ENCODE data around the gene PIP5K1C. TPM values are rescaled to one million over a fixed set of nuclear protein-coding genes. Genes with fewer than 3 reads are reported as not detected.
"Not testable (repeated sequence)": the region's sequence is repeated elsewhere in the genome, so short reads cannot be mapped to it uniquely, and the experiment has no call there.

Gene PIP5K1C
- total RNA-seq, 1 experiment from 2014 or later = 5.3 TPM

GRCh38 chr19:3653081-3653795, 47.0 kb downstream of the PIP5K1C start:
- in situ Hi-C loops (cut with HindIII; ENCODE audit: low sequenced_read_pairs) = no loop called here
- no peak for DNase-seq (ENCODE audit: low spot score)

- in situ Hi-C loops (cut with HindIII; ENCODE audit: low sequenced_read_pairs) = no loop called here
- DNase-seq (ENCODE audit: low spot score) = no peak
Observed at GRCh38 chr19:3652422-3652821, 47.8 kb downstream of the PIP5K1C start.

GRCh38 chr19:3651684-3652083, 48.6 kb downstream of the PIP5K1C start:
- in situ Hi-C loops (cut with HindIII; ENCODE audit: low sequenced_read_pairs) = no loop called here
- no peak for DNase-seq (ENCODE audit: low spot score)

- in situ Hi-C loops (cut with HindIII; ENCODE audit: low sequenced_read_pairs) = no loop called here
- DNase-seq (ENCODE audit: low spot score) = no peak
Observed at GRCh38 chr19:3649888-3650287, 50.4 kb downstream of the PIP5K1C start.

GRCh38 chr19:3648037-3648905, 52.0 kb downstream of the PIP5K1C start:
- no peak for DNase-seq (ENCODE audit: low spot score)
- in situ Hi-C loops (cut with HindIII; ENCODE audit: low sequenced_read_pairs) = no loop called here

GRCh38 chr19:3647102-3647501, 53.2 kb downstream of the PIP5K1C start:
- in situ Hi-C loops (cut with HindIII; ENCODE audit: low sequenced_read_pairs); DNase-seq (ENCODE audit: low spot score): not testable (repeated sequence)

- peak; percentile 32 for DNase-seq (ENCODE audit: low spot score)
- in situ Hi-C loops (cut with HindIII; ENCODE audit: low sequenced_read_pairs) = no loop called here
Observed at GRCh38 chr19:3646336-3647092, 53.8 kb downstream of the PIP5K1C start.

GRCh38 chr19:3645726-3646125, 54.5 kb downstream of the PIP5K1C start:
- in situ Hi-C loops (cut with HindIII; ENCODE audit: low sequenced_read_pairs) = no loop called here
- no peak for DNase-seq (ENCODE audit: low spot score)

- no peak for DNase-seq (ENCODE audit: low spot score)
- in situ Hi-C loops (cut with HindIII; ENCODE audit: low sequenced_read_pairs) = no loop called here
Observed at GRCh38 chr19:3645067-3645396, 55.2 kb downstream of the PIP5K1C start.

GRCh38 chr19:3644351-3645066, 55.8 kb downstream of the PIP5K1C start:
- in situ Hi-C loops (cut with HindIII; ENCODE audit: low sequenced_read_pairs) = no loop called here
- DNase-seq (ENCODE audit: low spot score) = peak; percentile 85

GRCh38 chr19:3643674-3644313, 56.5 kb downstream of the PIP5K1C start:
- in situ Hi-C loops (cut with HindIII; ENCODE audit: low sequenced_read_pairs) = no loop called here
- DNase-seq (ENCODE audit: low spot score) = no peak

GRCh38 chr19:3642987-3643673, 57.1 kb downstream of the PIP5K1C start:
- DNase-seq (ENCODE audit: low spot score) = no peak
- in situ Hi-C loops (cut with HindIII; ENCODE audit: low sequenced_read_pairs) = no loop called here

- no peak for DNase-seq (ENCODE audit: low spot score)
- in situ Hi-C loops (cut with HindIII; ENCODE audit: low sequenced_read_pairs) = no loop called here
Observed at GRCh38 chr19:3642296-3642695, 58.0 kb downstream of the PIP5K1C start.

- in situ Hi-C loops (cut with HindIII; ENCODE audit: low sequenced_read_pairs) = no loop called here
- no peak for DNase-seq (ENCODE audit: low spot score)
Observed at GRCh38 chr19:3641515-3642269, 58.6 kb downstream of the PIP5K1C start.

GRCh38 chr19:3639479-3639878, 60.8 kb downstream of the PIP5K1C start:
- in situ Hi-C loops (cut with HindIII; ENCODE audit: low sequenced_read_pairs) = no loop called here

GRCh38 chr19:3638208-3639193, 61.8 kb downstream of the PIP5K1C start:
- in situ Hi-C loops (cut with HindIII; ENCODE audit: low sequenced_read_pairs) = no loop called here

More at GRCh38 chr19:3639479-3639878, 60.8 kb downstream of the PIP5K1C start:
- DNase-seq (ENCODE audit: low spot score) = no peak

More at GRCh38 chr19:3638208-3639193, 61.8 kb downstream of the PIP5K1C start:
- DNase-seq (ENCODE audit: low spot score) = no peak

Measured in G401 (cell line).